ENCODE data around the gene E4F1. TPM values are rescaled to one million over a fixed set of nuclear protein-coding genes. Genes with fewer than 3 reads are reported as not detected.

The E4F1 gene
- total and polyA plus RNA-seq, 7 donors = 11.1 to 22.9 (median 16.8) TPM

DNA sequence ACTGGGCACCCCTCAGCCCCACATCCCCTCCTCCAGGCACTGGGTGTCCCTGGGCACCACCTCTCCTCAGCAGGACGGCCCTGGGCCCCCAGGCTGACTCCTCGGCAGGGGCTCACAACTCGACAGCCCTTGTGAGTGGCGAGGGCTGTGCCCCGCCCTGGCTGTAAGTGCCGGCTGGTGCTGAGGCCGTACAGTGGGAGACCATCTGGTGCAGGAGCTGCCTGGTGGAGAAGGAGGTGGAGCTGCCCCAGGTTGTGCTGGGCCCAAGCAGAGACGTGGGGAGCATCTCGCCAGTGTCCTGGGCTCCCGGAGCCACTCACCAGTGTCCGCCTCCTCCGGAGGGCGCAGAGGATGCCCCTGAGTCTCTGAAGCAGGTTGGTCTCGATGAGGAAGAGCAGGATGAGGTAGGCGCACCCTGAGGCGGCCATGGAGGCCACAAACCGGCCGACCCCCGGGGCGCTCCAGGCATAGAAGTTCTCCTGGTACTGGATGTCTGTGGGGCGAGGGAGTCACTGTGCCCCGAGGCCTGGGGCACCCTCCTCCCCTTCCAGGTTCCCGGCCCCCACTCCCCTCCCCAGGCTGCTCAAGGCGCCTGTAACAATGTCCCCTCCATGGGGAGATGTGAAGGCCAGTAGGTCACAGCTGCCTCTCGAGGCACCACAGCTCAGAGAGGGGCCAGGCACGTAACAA is 59.6 kb downstream of the E4F1 start:
- WGBS, 3 donors = 86 to 88% (median 87%) methylated on average over 24 to 26 of the region's 26 CpGs
- peaks cover 0 to 48% of the 10 kb centered on the region in 2 donors for H3K36me3 ChIP-seq (ENCODE audit: insufficient read depth in 1 of 2, low read depth in 1 of 2)
- intact Hi-C loops (cut with DNase I) = loop anchor here in 1 of 2 donors (10.0 kb wide), 1 partner anchor 132 kb away; no protein-coding TSS in a partner anchor

DNA sequence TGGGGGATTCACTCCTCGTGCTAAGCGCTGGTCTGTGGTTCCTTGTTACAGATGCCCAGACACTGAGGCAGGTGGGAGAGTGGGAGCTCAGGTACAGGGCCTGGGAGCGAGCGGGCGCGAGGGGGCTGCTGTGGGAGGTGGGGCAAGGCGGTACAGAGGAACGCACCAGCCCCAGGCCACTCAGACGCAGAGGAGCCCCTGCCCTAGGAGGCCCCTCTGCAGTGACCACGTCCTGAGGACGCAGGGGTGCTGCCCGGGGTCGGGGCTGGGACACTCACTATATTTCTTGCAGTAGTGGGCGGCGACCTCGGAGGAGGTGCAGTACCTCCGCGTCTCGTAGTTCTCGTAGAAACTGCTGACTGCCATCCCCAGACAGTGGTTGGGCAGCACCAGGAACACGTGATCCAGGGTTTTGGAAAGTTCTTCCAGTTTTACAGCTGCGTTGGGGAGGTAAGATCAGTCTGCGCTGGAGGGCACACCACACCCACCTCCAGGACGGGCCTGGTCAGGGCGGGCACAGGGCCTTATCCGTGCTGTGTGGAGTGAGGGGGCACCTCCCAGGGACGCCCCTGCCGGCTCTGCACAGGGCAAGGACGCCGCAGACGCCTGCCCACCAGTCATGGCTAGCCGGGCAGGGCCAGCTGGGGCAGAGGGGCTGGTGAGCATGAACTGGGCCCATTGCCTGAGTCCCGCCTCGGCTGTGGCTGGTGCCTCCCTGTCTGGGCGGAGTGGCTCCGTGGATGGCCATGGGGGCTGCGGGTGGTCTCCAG is 60.8 kb downstream of the E4F1 start:
- TF ChIP-seq, protein P1, sequence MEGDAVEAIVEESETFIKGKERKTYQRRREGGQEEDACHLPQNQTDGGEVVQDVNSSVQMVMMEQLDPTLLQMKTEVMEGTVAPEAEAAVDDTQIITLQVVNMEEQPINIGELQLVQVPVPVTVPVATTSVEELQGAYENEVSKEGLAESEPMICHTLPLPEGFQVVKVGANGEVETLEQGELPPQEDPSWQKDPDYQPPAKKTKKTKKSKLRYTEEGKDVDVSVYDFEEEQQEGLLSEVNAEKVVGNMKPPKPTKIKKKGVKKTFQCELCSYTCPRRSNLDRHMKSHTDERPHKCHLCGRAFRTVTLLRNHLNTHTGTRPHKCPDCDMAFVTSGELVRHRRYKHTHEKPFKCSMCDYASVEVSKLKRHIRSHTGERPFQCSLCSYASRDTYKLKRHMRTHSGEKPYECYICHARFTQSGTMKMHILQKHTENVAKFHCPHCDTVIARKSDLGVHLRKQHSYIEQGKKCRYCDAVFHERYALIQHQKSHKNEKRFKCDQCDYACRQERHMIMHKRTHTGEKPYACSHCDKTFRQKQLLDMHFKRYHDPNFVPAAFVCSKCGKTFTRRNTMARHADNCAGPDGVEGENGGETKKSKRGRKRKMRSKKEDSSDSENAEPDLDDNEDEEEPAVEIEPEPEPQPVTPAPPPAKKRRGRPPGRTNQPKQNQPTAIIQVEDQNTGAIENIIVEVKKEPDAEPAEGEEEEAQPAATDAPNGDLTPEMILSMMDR (IDR thresholded peaks at IDR 0.05) = no peak
- Histone ChIP-seq H3K9me3 (no peaks in the 10 kb centered on the region), H3K4me3 (no peak overlapping the region), H3K36me3 (ENCODE audit: insufficient read depth in 1 of 2, low read depth in 1 of 2) (peaks cover 0 to 41% of the 10 kb centered on the region in 2 donors), H3K27me3 (ENCODE audit: insufficient read depth in 3 of 3, low read length in 2 of 3) (no peaks in the 10 kb centered on the region), H3K27ac (no peak overlapping the region), H3K4me1 (no peaks in the 10 kb centered on the region)
- intact Hi-C loops (cut with DNase I) = loop anchor here in 1 of 2 donors (10.0 kb wide), 1 partner anchor 131 kb away; no protein-coding TSS in a partner anchor
- no peak for ATAC-seq
- no peak for DNase-seq
- WGBS, 3 donors = 89 to 92% (median 92%) methylated on average over 37 of the region's 37 CpGs

More for the DNA sequence above, 59.6 kb downstream of the E4F1 start:
- TF ChIP-seq, protein P1 (IDR thresholded peaks at IDR 0.05) = no peak
- Histone ChIP-seq H3K4me1 (no peaks in the 10 kb centered on the region), H3K27me3 (ENCODE audit: insufficient read depth in 3 of 3, low read length in 2 of 3) (no peaks in the 10 kb centered on the region), H3K9me3 (no peaks in the 10 kb centered on the region), H3K4me3 (no peak overlapping the region), H3K27ac (no peak overlapping the region)
- ATAC-seq (no peak), DNase-seq (no peak)

DNA sequence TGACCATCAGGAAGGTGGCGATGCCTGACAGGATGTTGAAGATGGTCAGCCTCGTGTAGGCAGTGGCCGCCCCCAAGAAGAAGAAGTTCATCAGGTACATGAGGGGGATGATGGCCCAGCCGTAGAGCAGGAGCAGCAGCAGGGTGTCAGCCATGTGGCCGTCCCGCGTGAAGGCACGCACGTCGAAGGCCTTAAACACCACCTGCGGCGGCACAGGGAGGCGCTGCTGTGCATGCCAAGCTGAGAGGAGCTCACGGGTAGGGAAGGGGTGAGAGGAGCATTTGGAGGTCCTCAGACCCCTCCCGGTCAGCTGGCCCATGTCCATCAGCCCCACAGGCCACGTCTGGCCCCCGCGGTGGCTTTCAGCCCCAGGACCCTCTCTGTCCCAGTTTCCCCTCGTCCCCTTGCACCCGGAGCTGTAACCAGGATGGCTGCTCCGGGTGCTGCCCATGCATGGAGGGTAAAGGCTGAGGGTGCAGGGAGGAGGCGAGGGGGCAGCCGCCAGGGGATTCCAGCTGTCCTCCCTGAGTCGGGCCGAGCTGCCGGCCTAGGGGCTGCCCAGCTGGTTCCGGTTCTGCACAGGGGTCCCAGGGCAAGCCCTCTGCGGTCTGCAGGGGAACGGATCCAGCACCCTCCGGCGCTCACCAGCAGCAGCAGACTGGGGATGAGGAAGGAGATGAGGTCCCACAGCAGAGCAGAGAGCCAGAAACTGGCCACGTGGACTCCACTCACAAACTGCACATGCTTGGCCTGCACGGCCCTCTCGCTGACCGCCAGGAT is 61.6 kb downstream of the E4F1 start:
- no peak for DNase-seq
- no peaks in the 10 kb centered on the region for H3K9me3 ChIP-seq
- H3K4me3 ChIP-seq = no peak overlapping the region
- no peaks in the 10 kb centered on the region for H3K4me1 ChIP-seq
- no peak overlapping the region for H3K27ac ChIP-seq
- no peaks in the 10 kb centered on the region for H3K27me3 ChIP-seq (ENCODE audit: insufficient read depth in 3 of 3, low read length in 2 of 3)
- no peak for ATAC-seq
- H3K36me3 ChIP-seq (ENCODE audit: insufficient read depth in 1 of 2, low read depth in 1 of 2) = peaks cover 0 to 35% of the 10 kb centered on the region in 2 donors
- TF ChIP-seq, protein P1 (IDR thresholded peaks at IDR 0.05) = no peak
- WGBS, 3 donors = 87 to 88% (median 87%) methylated on average over 30 to 35 of the region's 35 CpGs
- intact Hi-C loops (cut with DNase I) = loop anchor here in 1 of 2 donors (10.0 kb wide), 1 partner anchor 130 kb away; no protein-coding TSS in a partner anchor

Other genes with a start within 250 kb of the E4F1 start
- under 1 TPM in 1 of 4 donors, not detected in 3; 0.20 TPM for gene NOXO1, start 242.1 kb upstream of the E4F1 start, total RNA-seq
- gene NOXO1, start 242.1 kb upstream of the E4F1 start, polyA plus RNA-seq = under 1 TPM; 0.27 to 0.77 (median 0.39) TPM
- gene GFER, start 239.4 kb upstream of the E4F1 start, total RNA-seq = 10 to 100 TPM; 18.9 to 34.2 (median 28.4) TPM
- gene GFER, start 239.4 kb upstream of the E4F1 start, polyA plus RNA-seq = 10 to 100 TPM; 40.0 to 53.2 (median 43.5) TPM
- gene SYNGR3, start 233.6 kb upstream of the E4F1 start, total RNA-seq = under 1 TPM in 3 of 4 donors, not detected in 1; 0.24 to 0.52 (median 0.25) TPM
- gene SYNGR3, start 233.6 kb upstream of the E4F1 start, polyA plus RNA-seq = under 1 TPM; 0.24 to 0.85 (median 0.25) TPM
- 10 to 100 TPM; 27.4 to 46.6 (median 44.8) TPM for gene ZNF598, start 213.8 kb upstream of the E4F1 start, total RNA-seq
- 10 to 100 TPM; 35.6 to 58.8 (median 51.9) TPM for gene ZNF598, start 213.8 kb upstream of the E4F1 start, polyA plus RNA-seq
- under 1 TPM in 1 of 4 donors, not detected in 3; 0.66 TPM for gene NPW, start 203.8 kb upstream of the E4F1 start, total RNA-seq
- under 1 TPM in 2 of 3 donors, not detected in 1; 0.14 to 0.43 TPM for gene NPW, start 203.8 kb upstream of the E4F1 start, polyA plus RNA-seq
- gene NHERF2, start 196.7 kb upstream of the E4F1 start, total RNA-seq = 100 to 1,000 TPM in 1 of 4 donors, 10 to 100 TPM in 3; 61.6 to 156 (median 90.4) TPM
- gene NHERF2, start 196.7 kb upstream of the E4F1 start, polyA plus RNA-seq = 10 to 100 TPM; 76.4 to 90.8 (median 86.2) TPM
- 10 to 100 TPM in 1 of 4 donors, 1 to 10 TPM in 3; 3.1 to 11.9 (median 4.8) TPM for gene NTHL1, start 175.8 kb upstream of the E4F1 start, total RNA-seq
- gene NTHL1, start 175.8 kb upstream of the E4F1 start, polyA plus RNA-seq = 10 to 100 TPM in 2 of 3 donors, 1 to 10 TPM in 1; 8.0 to 17.7 (median 16.8) TPM
- 10 to 100 TPM; 60.8 to 89.9 (median 73.8) TPM for gene TSC2, start 175.6 kb upstream of the E4F1 start, total RNA-seq
- 10 to 100 TPM; 27.8 to 43.0 (median 29.7) TPM for gene TSC2, start 175.6 kb upstream of the E4F1 start, polyA plus RNA-seq
- gene PKD1, start 87.7 kb upstream of the E4F1 start, total RNA-seq = 100 to 1,000 TPM in 1 of 4 donors, 10 to 100 TPM in 3; 59.1 to 123 (median 86.0) TPM
- 10 to 100 TPM; 33.9 to 93.3 (median 58.4) TPM for gene PKD1, start 87.7 kb upstream of the E4F1 start, polyA plus RNA-seq
- gene RAB26, start 75.0 kb upstream of the E4F1 start, total RNA-seq = 1 to 10 TPM in 1 of 4 donors, under 1 TPM in 3; 0.32 to 1.7 (median 0.83) TPM
- under 1 TPM; 0.17 to 0.31 (median 0.21) TPM for gene RAB26, start 75.0 kb upstream of the E4F1 start, polyA plus RNA-seq
- gene TRAF7, start 67.8 kb upstream of the E4F1 start, total RNA-seq = 10 to 100 TPM; 15.6 to 47.5 (median 38.9) TPM
- gene TRAF7, start 67.8 kb upstream of the E4F1 start, polyA plus RNA-seq = 10 to 100 TPM; 20.8 to 39.1 (median 27.3) TPM
- 1 to 10 TPM in 1 of 4 donors, under 1 TPM in 3; 0.63 to 1.0 (median 0.76) TPM for gene CASKIN1, start 27.0 kb upstream of the E4F1 start, total RNA-seq
- under 1 TPM; 0.32 to 0.45 (median 0.43) TPM for gene CASKIN1, start 27.0 kb upstream of the E4F1 start, polyA plus RNA-seq
- gene MLST8, start 18.1 kb upstream of the E4F1 start, total RNA-seq = 10 to 100 TPM; 18.8 to 35.0 (median 28.7) TPM
- gene MLST8, start 18.1 kb upstream of the E4F1 start, polyA plus RNA-seq = 10 to 100 TPM; 58.1 to 60.5 (median 59.7) TPM
- 1 to 10 TPM in 3 of 4 donors, under 1 TPM in 1; 0.86 to 5.3 (median 4.1) TPM for gene BRICD5, start 12.7 kb upstream of the E4F1 start, total RNA-seq
- gene BRICD5, start 12.7 kb upstream of the E4F1 start, polyA plus RNA-seq = 1 to 10 TPM; 1.4 to 3.1 (median 1.8) TPM
- 10 to 100 TPM; 27.2 to 35.9 (median 29.8) TPM for gene PGP, start 8.8 kb upstream of the E4F1 start, total RNA-seq
- gene PGP, start 8.8 kb upstream of the E4F1 start, polyA plus RNA-seq = 10 to 100 TPM; 20.9 to 27.4 (median 24.0) TPM
- gene DNASE1L2, start 12.9 kb downstream of the E4F1 start, total RNA-seq = 1 to 10 TPM in 1 of 4 donors, under 1 TPM in 3; 0.28 to 1.2 (median 0.60) TPM
- gene DNASE1L2, start 12.9 kb downstream of the E4F1 start, polyA plus RNA-seq = under 1 TPM; 0.17 to 0.35 (median 0.30) TPM
- gene ECI1, start 28.0 kb downstream of the E4F1 start, total RNA-seq = 100 to 1,000 TPM; 103 to 143 (median 126) TPM
- 100 to 1,000 TPM in 2 of 3 donors, 10 to 100 TPM in 1; 81.7 to 205 (median 183) TPM for gene ECI1, start 28.0 kb downstream of the E4F1 start, polyA plus RNA-seq
- 100 to 1,000 TPM; 165 to 251 (median 187) TPM for gene RNPS1, start 44.5 kb downstream of the E4F1 start, total RNA-seq
- gene RNPS1, start 44.5 kb downstream of the E4F1 start, polyA plus RNA-seq = 100 to 1,000 TPM; 193 to 441 (median 352) TPM
- gene ABCA3, start 117.1 kb downstream of the E4F1 start, total RNA-seq = 1 to 10 TPM; 8.6 to 9.4 (median 9.0) TPM
- 1 to 10 TPM; 2.2 to 5.2 (median 3.0) TPM for gene ABCA3, start 117.1 kb downstream of the E4F1 start, polyA plus RNA-seq
- gene CCNF, start 205.9 kb downstream of the E4F1 start, total RNA-seq = 1 to 10 TPM; 1.2 to 1.8 (median 1.7) TPM
- gene CCNF, start 205.9 kb downstream of the E4F1 start, polyA plus RNA-seq = 1 to 10 TPM; 1.1 to 2.3 (median 1.7) TPM
- gene TEDC2, start 236.5 kb downstream of the E4F1 start, total RNA-seq = 1 to 10 TPM in 1 of 4 donors, under 1 TPM in 3; 0.25 to 1.1 (median 0.47) TPM
- gene TEDC2, start 236.5 kb downstream of the E4F1 start, polyA plus RNA-seq = 1 to 10 TPM in 2 of 3 donors, under 1 TPM in 1; 0.34 to 3.0 (median 1.2) TPM
- gene NTN3, start 247.7 kb downstream of the E4F1 start, total RNA-seq = under 1 TPM in 3 of 4 donors, not detected in 1; 0.13 to 0.20 (median 0.14) TPM
- under 1 TPM in 1 of 3 donors, not detected in 2; 0.01 TPM for gene NTN3, start 247.7 kb downstream of the E4F1 start, polyA plus RNA-seq

Data from psoas muscle (tissue), 8 donors.